Bronchial epithelial cell (primary cell): ENCODE measurements around the gene CSMD2. TPM values are rescaled to one million over a fixed set of nuclear protein-coding genes. Genes with fewer than 3 reads are reported as not detected.

ENCODE experiments used
- DNase-seq: peaks from one replicate; pipeline ENCODE4 v3.0.0-alpha.2; 2010; ENCODE audit warnings: low read depth
- FAIRE-seq: peaks from 2 replicates; lab custom pipeline; 2011; peaks lifted over from hg19 to GRCh38; lab: Jason Lieb, UNC
- H3K27me3 ChIP-seq: 2 replicates; pipeline ENCODE4 v1.5.1; 2011; ENCODE audit warnings: low read length; ENCODE audit not compliant: control insufficient read depth, insufficient read depth
- H3K36me3 ChIP-seq: 2 replicates; pipeline ENCODE4 v1.5.1; 2011; ENCODE audit warnings: low read length; ENCODE audit not compliant: control insufficient read depth, insufficient read depth
- H3K4me3 ChIP-seq: 2 replicates; pipeline ENCODE4 v1.5.1; 2011; ENCODE audit warnings: mild to moderate bottlenecking, low read depth, low read length, control low read depth
- total RNA-seq: library from RNA; depleted of rRNA; stranded (reverse); fragments of >200 nt; gene quantifications from 2 replicates; pipeline ENCODE4 v1.2.1, GENCODE V29; 2014
- TF ChIP-seq, protein P1 (sequence below): IDR thresholded peaks from 2 replicates; pipeline ENCODE4 v1.5.1; 2011; ENCODE audit warnings: mild to moderate bottlenecking, moderate library complexity, low read length, control low read depth, inconsistent platforms; ENCODE audit not compliant: insufficient read depth, severe bottlenecking

The CSMD2 gene
- total RNA-seq, 1 donor from 2014 or later, result not detected

DNA sequence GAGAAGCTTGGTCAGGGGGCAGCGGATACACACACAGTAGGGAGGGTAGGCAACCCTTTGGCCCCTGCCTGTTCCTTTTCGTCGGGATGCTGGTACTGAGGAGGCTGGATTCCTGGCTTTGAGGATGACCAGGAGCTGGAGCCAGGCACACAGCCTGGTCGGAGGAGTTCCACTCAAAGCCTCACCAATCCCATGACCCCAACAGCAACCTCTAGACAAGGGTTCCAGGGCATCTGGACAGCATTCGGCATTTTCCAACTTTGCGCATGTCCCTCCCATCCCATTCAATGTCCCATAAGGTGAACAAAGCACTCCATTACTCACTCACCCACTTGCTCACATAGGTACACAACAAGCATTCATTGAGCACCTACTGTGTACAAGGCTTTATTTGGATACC lies 343.7 kb downstream of the CSMD2 start:
- Histone ChIP-seq H3K27me3 (no peaks in the 10 kb centered on the region), H3K4me3 (no peak overlapping the region), H3K36me3 (no peaks in the 10 kb centered on the region)
- TF ChIP-seq, protein P1, sequence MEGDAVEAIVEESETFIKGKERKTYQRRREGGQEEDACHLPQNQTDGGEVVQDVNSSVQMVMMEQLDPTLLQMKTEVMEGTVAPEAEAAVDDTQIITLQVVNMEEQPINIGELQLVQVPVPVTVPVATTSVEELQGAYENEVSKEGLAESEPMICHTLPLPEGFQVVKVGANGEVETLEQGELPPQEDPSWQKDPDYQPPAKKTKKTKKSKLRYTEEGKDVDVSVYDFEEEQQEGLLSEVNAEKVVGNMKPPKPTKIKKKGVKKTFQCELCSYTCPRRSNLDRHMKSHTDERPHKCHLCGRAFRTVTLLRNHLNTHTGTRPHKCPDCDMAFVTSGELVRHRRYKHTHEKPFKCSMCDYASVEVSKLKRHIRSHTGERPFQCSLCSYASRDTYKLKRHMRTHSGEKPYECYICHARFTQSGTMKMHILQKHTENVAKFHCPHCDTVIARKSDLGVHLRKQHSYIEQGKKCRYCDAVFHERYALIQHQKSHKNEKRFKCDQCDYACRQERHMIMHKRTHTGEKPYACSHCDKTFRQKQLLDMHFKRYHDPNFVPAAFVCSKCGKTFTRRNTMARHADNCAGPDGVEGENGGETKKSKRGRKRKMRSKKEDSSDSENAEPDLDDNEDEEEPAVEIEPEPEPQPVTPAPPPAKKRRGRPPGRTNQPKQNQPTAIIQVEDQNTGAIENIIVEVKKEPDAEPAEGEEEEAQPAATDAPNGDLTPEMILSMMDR, result no peak
- DNase-seq (no peak), FAIRE-seq (no peak)

DNA sequence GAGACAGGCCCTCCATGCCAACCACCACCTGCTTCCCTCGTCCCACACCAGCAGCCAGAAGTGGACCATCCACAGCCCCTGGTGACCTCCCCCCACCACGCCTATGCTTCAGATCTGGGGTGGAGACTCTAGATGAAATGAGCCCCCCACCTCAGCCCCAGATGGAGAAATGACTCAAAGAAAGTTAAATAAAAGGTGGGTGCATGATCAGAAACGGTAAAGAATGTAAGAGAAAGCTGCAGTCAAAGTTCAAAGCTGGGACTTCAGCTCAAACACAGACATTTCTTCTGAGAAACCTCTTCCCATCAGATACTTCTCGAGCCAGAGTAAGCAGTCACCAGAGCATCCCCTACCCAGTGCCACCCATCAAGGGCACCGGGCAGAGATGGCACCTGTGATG lies 344.2 kb downstream of the CSMD2 start:
- FAIRE-seq (no peak), DNase-seq (no peak)
- TF ChIP-seq, protein P1, result no peak
- no peaks in the 10 kb centered on the region for H3K27me3 ChIP-seq
- no peaks in the 10 kb centered on the region for H3K36me3 ChIP-seq
- H3K4me3 ChIP-seq, result no peak overlapping the region

DNA sequence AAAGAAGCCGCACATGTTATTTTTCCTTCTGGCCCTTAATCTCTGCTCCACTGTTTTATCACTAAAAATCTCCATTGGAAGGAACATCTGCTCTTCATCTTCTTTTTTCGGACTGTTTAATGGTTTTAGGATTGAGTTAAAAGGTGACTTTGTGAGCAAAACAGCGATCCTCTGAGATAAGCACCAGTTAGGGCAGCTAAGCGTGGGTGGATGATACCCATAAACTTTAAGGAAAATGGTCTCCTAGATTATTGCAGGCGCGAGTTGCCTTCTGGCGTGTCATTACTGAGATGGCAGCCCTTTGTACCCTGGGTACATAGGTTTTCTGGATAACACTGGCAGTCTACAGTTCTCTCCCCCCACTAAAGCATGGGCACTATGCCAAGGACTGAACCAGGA lies 345.1 kb downstream of the CSMD2 start:
- no peaks in the 10 kb centered on the region for H3K27me3 ChIP-seq
- DNase-seq (no peak), FAIRE-seq (no peak)
- TF ChIP-seq, protein P1, result no peak
- no peaks in the 10 kb centered on the region for H3K36me3 ChIP-seq
- no peak overlapping the region for H3K4me3 ChIP-seq

DNA sequence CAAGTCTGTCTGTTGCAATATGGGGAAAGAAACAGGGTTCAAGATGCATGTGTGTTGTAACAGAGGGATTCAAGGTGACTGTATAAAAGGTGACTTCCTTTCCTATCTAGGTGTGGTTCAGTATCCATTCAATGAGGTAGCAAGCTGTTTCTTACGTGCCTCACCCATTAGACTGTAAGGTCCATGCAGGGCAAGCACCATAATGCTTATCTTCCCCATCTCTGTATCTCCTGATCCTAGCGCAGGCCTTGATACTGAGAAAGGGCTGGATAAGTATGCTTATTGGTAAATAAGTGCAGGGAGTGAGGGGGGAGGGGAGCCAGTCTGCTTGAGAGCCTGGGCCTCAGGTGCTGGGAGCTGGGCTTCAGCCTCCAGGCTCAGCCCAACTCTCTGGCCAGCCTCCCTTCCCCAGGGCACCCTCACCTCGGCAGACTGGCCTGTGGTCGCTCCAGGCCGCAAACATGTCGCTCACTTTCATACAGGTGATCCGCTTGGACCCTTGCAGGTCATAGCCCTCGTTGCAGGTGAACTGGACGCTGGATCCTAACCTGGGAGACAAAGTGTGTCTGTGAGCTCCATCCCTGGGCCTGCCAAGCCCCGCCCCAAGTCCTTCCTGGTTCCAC lies 345.6 kb downstream of the CSMD2 start:
- DNase-seq, result no peak
- no peak overlapping the region for H3K4me3 ChIP-seq
- H3K36me3 ChIP-seq, result no peaks in the 10 kb centered on the region
- TF ChIP-seq, protein P1, result no peak
- FAIRE-seq, result no peak
- no peaks in the 10 kb centered on the region for H3K27me3 ChIP-seq

DNA sequence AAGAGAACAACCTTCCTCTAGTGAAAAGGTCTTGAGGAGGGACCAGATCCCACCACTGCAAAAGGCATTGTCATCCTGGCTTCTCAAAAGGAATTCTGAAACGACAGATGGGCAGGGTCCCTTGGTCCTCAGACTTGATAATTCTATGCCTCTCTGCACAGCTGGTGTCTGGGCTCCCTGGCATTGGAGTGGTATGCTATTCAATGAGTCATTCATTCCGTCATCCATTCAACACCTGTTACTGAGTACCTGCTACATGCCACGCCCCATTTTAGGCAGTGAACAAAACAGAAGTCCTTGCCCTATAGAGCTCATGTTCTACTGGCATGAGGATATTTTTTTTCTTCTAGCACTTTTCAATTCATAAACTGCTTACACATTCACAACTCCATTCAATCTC lies 347.0 kb downstream of the CSMD2 start:
- Histone ChIP-seq H3K4me3 (no peak overlapping the region), H3K27me3 (no peaks in the 10 kb centered on the region), H3K36me3 (no peaks in the 10 kb centered on the region)
- peak; percentile 15 for DNase-seq
- no peak for FAIRE-seq
- TF ChIP-seq, protein P1, result no peak

DNA sequence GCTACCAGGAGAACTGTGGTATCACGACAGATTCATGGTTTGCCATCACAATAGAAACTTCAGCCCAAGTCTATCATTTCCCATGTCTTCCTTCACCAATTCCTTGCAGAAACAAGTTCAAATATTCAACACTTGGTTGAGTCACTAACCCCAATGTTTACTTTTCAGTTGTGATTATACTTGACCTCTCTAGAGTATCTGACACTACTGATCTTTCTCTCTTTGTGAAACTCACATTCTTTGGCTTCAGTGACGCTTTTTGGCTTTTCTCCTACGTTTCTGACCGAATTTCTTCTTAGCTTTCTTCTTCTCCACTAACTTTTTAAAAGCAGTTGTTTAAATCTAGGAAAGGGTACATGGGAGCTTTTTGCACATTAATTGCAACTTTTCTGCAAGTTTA lies 350.0 kb downstream of the CSMD2 start:
- DNase-seq (peak; percentile 64), FAIRE-seq (no peak)

More for the DNA sequence above, 350.0 kb downstream of the CSMD2 start:
- H3K4me3 ChIP-seq, result no peak overlapping the region
- TF ChIP-seq, protein P1, result no peak
- no peaks in the 10 kb centered on the region for H3K36me3 ChIP-seq
- H3K27me3 ChIP-seq, result no peaks in the 10 kb centered on the region
